GM23248 (cell line): ENCODE measurements around the gene PKD1L1. TPM values are rescaled to one million over a fixed set of nuclear protein-coding genes. Genes with fewer than 3 reads are reported as not detected.
A peak's percentile ranks its signal among the peaks of the same experiment; 100 is the strongest.

Experiments used
- DNase-seq: peaks from one replicate; pipeline ENCODE4 v3.0.0-alpha.2; 2015
- H2AFZ ChIP-seq: fragments of 200-600 bp; sonication (generic); 2 replicates; pipeline ENCODE4 v1.6.1; 2016; ENCODE audit warnings: antibody characterized with exemption
- H3F3A ChIP-seq: fragments of 200-600 bp; sonication (generic); 2 replicates; pipeline ENCODE4 v1.6.1; 2016; ENCODE audit warnings: mild to moderate bottlenecking, antibody characterized with exemption, mixed run types; ENCODE audit not compliant: insufficient read depth
- H3K27ac ChIP-seq: fragments of 200-600 bp; sonication (generic); 2 replicates; pipeline ENCODE4 v1.5.1; 2016; ENCODE audit warnings: mild to moderate bottlenecking
- H3K27me3 ChIP-seq: fragments of 200-600 bp; sonication (generic); replicated peaks from 2 replicates; pipeline ENCODE4 v1.6.1; 2016; ENCODE audit warnings: mild to moderate bottlenecking; ENCODE audit not compliant: insufficient read depth
- H3K36me3 ChIP-seq: fragments of 200-600 bp; sonication (generic); 2 replicates; pipeline ENCODE4 v1.6.1; 2016; ENCODE audit warnings: low read depth, mild to moderate bottlenecking
- H3K4me1 ChIP-seq: fragments of 200-600 bp; sonication (generic); 2 replicates; pipeline ENCODE4 v1.6.1; 2016; ENCODE audit warnings: mild to moderate bottlenecking; ENCODE audit not compliant: insufficient read depth
- H3K4me2 ChIP-seq: fragments of 200-600 bp; sonication (generic); one replicate; pipeline ENCODE4 v1.6.1; 2016; ENCODE audit warnings: mild to moderate bottlenecking; ENCODE audit not compliant: unreplicated experiment
- H3K4me3 ChIP-seq: fragments of 200-600 bp; sonication (generic); 2 replicates; pipeline ENCODE4 v1.5.1; 2016; ENCODE audit warnings: mild to moderate bottlenecking
- H3K79me2 ChIP-seq: fragments of 200-600 bp; sonication (generic); 2 replicates; pipeline ENCODE4 v1.6.1; 2016; ENCODE audit warnings: mild to moderate bottlenecking; ENCODE audit not compliant: insufficient read depth
- H3K9ac ChIP-seq: fragments of 200-600 bp; sonication (generic); 2 replicates; pipeline ENCODE4 v1.6.1; 2016; ENCODE audit warnings: mild to moderate bottlenecking
- H3K9me2 ChIP-seq: fragments of 200-600 bp; sonication (generic); 2 replicates; pipeline ENCODE4 v1.6.1; 2016; ENCODE audit warnings: mixed run types, mild to moderate bottlenecking, moderate library complexity; ENCODE audit not compliant: insufficient read depth
- H3K9me3 ChIP-seq: fragments of 200-600 bp; sonication (generic); one replicate; pipeline ENCODE4 v1.6.1; 2017; ENCODE audit warnings: low read depth
- H4K20me1 ChIP-seq: fragments of 200-600 bp; sonication (generic); 2 replicates; pipeline ENCODE4 v1.6.0; 2016; ENCODE audit not compliant: insufficient read depth
- EZH2 ChIP-seq: fragments of 200-600 bp; sonication (generic); IDR thresholded peaks from 2 replicates; pipeline ENCODE4 v1.6.1; 2018; ENCODE audit warnings: antibody characterized with exemption, mild to moderate bottlenecking; ENCODE audit not compliant: insufficient read depth, poor library complexity, severe bottlenecking
- EZH2phosphoT487 ChIP-seq: fragments of 200-600 bp; sonication (generic); IDR thresholded peaks from 2 replicates; pipeline ENCODE4 v1.6.1; 2018; ENCODE audit warnings: antibody characterized with exemption, moderate library complexity, mild to moderate bottlenecking, low read depth; ENCODE audit not compliant: insufficient read depth
- WGBS, 2 experiments: methylation state at CpG; one replicate each; pipeline ENCODE4 v1.1.6; 2015 to 2017; ENCODE audit warnings: low lambda C conversion rate in 2 of 2, low coverage in 1 of 2; ENCODE audit errors: missing lambda C conversion rate in 2 of 2; 5-methylcytosine and 5-hydroxymethylcytosine counted together
- in situ Hi-C: fragments of 300-500 bp; cut with MboI; formaldehyde crosslinking; loops from 2 replicates; pipeline ENCODE4 v1.15.0; 2020
- polyA plus RNA-seq: library from polyadenylated mRNA; unstranded; fragments of >200 nt; fragmentation: Nextera tagmentation; extraction: Ambion mirVana; gene quantifications from 2 replicates; pipeline ENCODE4 v1.2.1, GENCODE V29; 2016
- total RNA-seq: library from RNA; depleted of rRNA; stranded (reverse); fragments of >200 nt; shearing (Covaris generic); gene quantifications from 2 replicates; pipeline ENCODE4 v1.2.3, GENCODE V29; 2014

The PKD1L1 gene
- total and polyA plus RNA-seq, 2 experiments from 2014 or later = 0.06 to 0.11 TPM

DNA sequence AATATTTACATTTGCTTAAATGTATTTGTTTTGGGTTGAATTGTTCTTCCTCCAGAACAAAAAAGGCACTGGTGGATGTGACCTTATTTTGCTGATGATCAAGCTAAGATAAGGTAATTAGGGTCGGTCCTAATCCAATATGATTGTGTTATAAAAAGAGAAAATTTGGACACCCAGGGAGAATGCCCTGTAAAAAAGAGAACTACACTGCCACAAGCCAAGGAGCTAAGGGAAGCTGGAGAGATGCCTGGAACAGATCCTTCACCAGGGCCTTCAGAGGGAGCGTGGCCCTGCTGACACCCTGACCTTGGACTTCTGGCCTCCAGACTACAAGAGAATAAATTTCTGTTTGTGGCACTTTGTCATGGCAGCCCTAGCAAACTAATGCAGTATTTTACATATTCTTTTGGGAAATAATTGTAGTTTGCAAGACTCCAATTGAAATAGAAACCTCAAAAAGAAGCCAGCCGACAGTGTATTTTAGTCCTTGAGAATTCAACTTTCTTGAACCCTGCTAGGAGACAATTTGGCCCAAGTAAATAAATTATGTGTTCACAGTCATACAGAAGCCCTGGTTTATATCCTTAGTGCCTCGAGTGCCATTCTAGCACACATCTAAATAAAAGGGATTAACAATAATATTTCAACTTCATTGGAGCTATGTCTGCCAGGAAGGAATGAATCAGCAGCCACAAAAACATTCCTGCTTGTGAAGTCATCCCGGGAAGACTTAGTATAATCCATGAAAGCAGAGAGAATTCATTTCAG, 164.6 kb downstream of the PKD1L1 start:
- Histone ChIP-seq H3K36me3 (no peaks in the 10 kb centered on the region), H3K4me1 (peaks cover 64% of the 10 kb centered on the region), H3K27me3 (no peaks in the 10 kb centered on the region), H3K9ac (peak overlapping the region; percentile 67), H3K4me3 (peak overlapping the region; percentile 16; the same call in 1 of the 2 replicates), H3K9me3 (no peaks in the 10 kb centered on the region), H3K9me2 (no peaks in the 10 kb centered on the region), H3K4me2 (peak overlapping the region; percentile 75), H3K79me2 (no peaks in the 10 kb centered on the region), H4K20me1 (no peaks in the 10 kb centered on the region), H2AFZ (no peak overlapping the region), H3K27ac (peak overlapping the region; percentile 95), H3F3A (peaks cover 55% of the 10 kb centered on the region)
- TF ChIP-seq EZH2phosphoT487 (no peak), EZH2 (no peak)
- peak; percentile 94 for DNase-seq
- WGBS, 2 experiments = 5 to 7% methylated on average over 5 of the region's 5 CpGs
- in situ Hi-C loops = no loop called here

DNA sequence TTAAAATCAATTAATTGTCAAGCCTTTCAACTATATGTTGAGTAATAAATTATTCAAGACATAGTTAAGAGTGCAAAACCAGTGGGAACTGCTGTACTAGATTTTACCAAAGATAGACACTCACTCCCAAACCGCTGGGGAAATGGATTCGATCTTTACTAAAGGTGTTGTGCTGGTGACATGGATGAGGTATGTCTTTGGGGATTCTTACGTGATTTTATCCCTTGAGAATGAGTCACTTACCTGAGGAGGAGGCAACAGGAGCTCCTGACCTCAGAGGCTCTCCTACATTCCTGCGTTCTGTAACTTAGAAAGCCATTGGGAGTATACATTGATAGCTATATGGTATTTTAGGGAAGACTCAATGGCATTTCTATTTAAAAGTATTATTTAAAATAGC, 165.5 kb downstream of the PKD1L1 start:
- no peaks in the 10 kb centered on the region for H3K9me3 ChIP-seq
- no peaks in the 10 kb centered on the region for H3K36me3 ChIP-seq
- no peak overlapping the region for H2AFZ ChIP-seq
- in situ Hi-C loops = no loop called here
- TF ChIP-seq EZH2phosphoT487 (no peak), EZH2 (no peak)
- H3K9ac ChIP-seq = no peak overlapping the region
- peak overlapping the region; percentile 95; the same call in 1 of the 2 replicates for H3K27ac ChIP-seq
- no peaks in the 10 kb centered on the region for H3K79me2 ChIP-seq
- peaks cover 64% of the 10 kb centered on the region for H3K4me1 ChIP-seq
- no peaks in the 10 kb centered on the region for H3K27me3 ChIP-seq
- H3K9me2 ChIP-seq = no peaks in the 10 kb centered on the region
- H3F3A ChIP-seq = peaks cover 55% of the 10 kb centered on the region
- no peaks in the 10 kb centered on the region for H4K20me1 ChIP-seq
- WGBS, 2 experiments = 99% methylated on average over 4 of the region's 4 CpGs
- no peak for DNase-seq
- H3K4me2 ChIP-seq = peak overlapping the region; percentile 75
- no peak overlapping the region for H3K4me3 ChIP-seq

DNA sequence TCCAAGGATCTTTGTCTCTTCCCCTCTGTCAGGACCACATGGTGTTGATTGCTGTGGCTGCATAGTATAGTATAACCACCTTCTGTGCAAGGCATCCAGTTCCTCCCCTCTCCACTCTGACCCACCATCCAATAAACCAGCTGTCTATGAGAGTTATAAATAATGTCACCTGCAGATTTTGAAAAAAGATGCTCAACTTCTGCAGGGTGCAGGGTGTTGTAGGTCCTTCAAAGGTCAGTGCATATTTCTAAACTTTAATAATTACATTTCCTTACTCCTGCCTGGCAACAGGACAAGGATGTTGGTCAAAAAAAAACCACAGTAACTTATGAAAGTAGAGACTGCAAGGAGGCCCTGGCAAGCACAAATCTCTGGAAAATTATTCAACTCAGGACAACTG, 166.2 kb downstream of the PKD1L1 start:
- no peaks in the 10 kb centered on the region for H3K36me3 ChIP-seq
- H3K27me3 ChIP-seq = no peaks in the 10 kb centered on the region
- in situ Hi-C loops = no loop called here
- H3K9me3 ChIP-seq = no peaks in the 10 kb centered on the region
- peak overlapping the region; percentile 28; the same call in 1 of the 2 replicates for H3K27ac ChIP-seq
- H3K4me2 ChIP-seq = peak overlapping the region; percentile 9
- peak; percentile 53 for DNase-seq
- H4K20me1 ChIP-seq = no peaks in the 10 kb centered on the region
- no peaks in the 10 kb centered on the region for H3K79me2 ChIP-seq
- H2AFZ ChIP-seq = no peak overlapping the region
- H3K9me2 ChIP-seq = no peaks in the 10 kb centered on the region
- H3K4me1 ChIP-seq = peaks cover 56% of the 10 kb centered on the region
- no peak overlapping the region for H3K9ac ChIP-seq
- TF ChIP-seq EZH2 (no peak), EZH2phosphoT487 (no peak)
- H3K4me3 ChIP-seq = no peak overlapping the region
- H3F3A ChIP-seq = peaks cover 47% of the 10 kb centered on the region

DNA sequence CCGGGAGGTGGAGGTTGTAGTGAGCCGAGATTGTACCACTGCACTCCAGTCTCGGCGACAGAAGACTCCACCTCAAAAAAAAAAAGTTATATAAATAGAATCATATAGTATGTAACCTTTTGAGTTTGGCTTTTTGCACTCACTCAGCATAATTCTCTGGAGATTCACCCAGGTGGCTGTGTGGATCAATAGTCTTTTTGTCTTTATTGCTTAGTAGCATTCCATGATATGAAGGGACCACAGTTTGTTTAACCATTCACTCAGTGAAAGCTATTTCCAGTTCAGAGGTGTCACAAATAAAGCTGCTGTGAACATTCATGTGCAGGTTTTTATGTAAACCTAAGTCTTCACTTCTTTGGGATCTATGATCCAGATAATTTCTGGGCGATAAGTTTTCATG, 167.7 kb downstream of the PKD1L1 start:
- no peaks in the 10 kb centered on the region for H3K9me3 ChIP-seq
- no peaks in the 10 kb centered on the region for H3K9me2 ChIP-seq
- H3K79me2 ChIP-seq = no peaks in the 10 kb centered on the region
- 94 to 96% methylated on average over 5 of the region's 5 CpGs for WGBS, 2 experiments
- TF ChIP-seq EZH2phosphoT487 (no peak), EZH2 (no peak)
- H3K4me1 ChIP-seq = peaks cover 41% of the 10 kb centered on the region
- H3K27me3 ChIP-seq = no peaks in the 10 kb centered on the region
- no peak overlapping the region for H3K27ac ChIP-seq
- H2AFZ ChIP-seq = no peak overlapping the region
- no peak overlapping the region for H3K9ac ChIP-seq
- H3F3A ChIP-seq = peaks cover 37% of the 10 kb centered on the region
- no peak for DNase-seq
- no peaks in the 10 kb centered on the region for H4K20me1 ChIP-seq
- no peak overlapping the region for H3K4me3 ChIP-seq
- in situ Hi-C loops = no loop called here
- no peak overlapping the region for H3K4me2 ChIP-seq
- H3K36me3 ChIP-seq = no peaks in the 10 kb centered on the region
